ENCODE data around the gene MRPL10.

GRCh38 chr17:47815106-47815918 lies 16.0 kb downstream of the MRPL10 start:
- TF ChIP-seq JUN (IDR thresholded peaks at IDR 0.05) (no peak), ELK1 (IDR thresholded peaks at IDR 0.05; ENCODE audit: low read depth, low read length) (no peak), RCOR1 (IDR thresholded peaks at IDR 0.05; ENCODE audit: low read depth, low read length) (no peak), CHD4 (IDR thresholded peaks at IDR 0.05; ENCODE audit: borderline replicate concordance) (no peak), MYC (IDR thresholded peaks at IDR 0.05; ENCODE audit: borderline replicate concordance, low read length) (no peak), HOXB13 (CRISPR knock-in tag; IDR thresholded peaks at IDR 0.05; ENCODE audit: low read depth) (no peak)
